SW 1271 (cell line): ENCODE measurements around the gene METRNL.
A peak's percentile ranks its signal among the peaks of the same experiment; 100 is the strongest.

Experiments
- DNase-seq, 2 experiments: peaks; one replicate each; lab custom pipeline; 2025; lab: John Stamatoyannopoulos, UW

Gene METRNL

GRCh38 chr17:83092186-83092585 lies 12.8 kb downstream of the METRNL start:
- no peak for DNase-seq

GRCh38 chr17:83092931-83093330 lies 13.5 kb downstream of the METRNL start:
- DNase-seq, result no peak

GRCh38 chr17:83093506-83093905 lies 14.1 kb downstream of the METRNL start:
- no peak for DNase-seq

DNA sequence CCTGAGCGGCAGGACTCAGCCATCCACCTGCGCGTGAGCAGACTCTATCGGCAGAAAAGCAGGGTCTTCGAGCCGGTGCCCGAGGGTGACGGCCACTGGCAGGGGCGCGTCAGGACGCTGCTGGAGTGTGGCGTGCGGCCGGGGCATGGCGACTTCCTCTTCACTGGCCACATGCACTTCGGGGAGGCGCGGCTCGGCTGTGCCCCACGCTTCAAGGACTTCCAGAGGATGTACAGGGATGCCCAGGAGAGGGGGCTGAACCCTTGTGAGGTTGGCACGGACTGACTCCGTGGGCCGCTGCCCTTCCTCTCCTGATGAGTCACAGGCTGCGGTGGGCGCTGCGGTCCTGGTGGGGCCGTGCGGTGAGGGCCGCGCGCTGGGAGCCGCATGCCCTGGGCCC lies 14.9 kb downstream of the METRNL start:
- DNase-seq, result no peak

DNA sequence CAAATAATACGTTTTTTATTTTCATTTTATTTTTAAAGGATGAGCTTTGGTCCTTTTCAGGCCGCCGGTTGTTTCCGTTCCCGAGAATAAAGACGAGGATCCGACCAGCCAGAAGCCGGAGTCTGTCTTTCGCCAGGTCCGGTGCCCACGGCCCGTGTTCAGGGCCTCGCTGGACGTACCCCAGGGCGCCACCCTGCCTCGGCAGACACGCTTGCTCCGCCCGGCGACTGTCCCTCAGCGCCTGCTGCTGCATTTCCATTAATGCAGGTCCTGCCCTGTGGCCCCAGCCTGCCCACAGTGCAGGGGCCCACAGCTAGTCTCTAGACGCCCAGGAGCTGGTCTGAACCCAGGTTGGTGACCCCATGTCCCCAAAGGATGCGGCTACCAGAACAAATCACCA lies 15.6 kb downstream of the METRNL start:
- no peak for DNase-seq

- no peak for DNase-seq
Measured at GRCh38 chr17:83096401-83097224, 17.2 kb downstream of the METRNL start.

- DNase-seq, result no peak
Measured at GRCh38 chr17:83097831-83098230, 18.4 kb downstream of the METRNL start.

DNA sequence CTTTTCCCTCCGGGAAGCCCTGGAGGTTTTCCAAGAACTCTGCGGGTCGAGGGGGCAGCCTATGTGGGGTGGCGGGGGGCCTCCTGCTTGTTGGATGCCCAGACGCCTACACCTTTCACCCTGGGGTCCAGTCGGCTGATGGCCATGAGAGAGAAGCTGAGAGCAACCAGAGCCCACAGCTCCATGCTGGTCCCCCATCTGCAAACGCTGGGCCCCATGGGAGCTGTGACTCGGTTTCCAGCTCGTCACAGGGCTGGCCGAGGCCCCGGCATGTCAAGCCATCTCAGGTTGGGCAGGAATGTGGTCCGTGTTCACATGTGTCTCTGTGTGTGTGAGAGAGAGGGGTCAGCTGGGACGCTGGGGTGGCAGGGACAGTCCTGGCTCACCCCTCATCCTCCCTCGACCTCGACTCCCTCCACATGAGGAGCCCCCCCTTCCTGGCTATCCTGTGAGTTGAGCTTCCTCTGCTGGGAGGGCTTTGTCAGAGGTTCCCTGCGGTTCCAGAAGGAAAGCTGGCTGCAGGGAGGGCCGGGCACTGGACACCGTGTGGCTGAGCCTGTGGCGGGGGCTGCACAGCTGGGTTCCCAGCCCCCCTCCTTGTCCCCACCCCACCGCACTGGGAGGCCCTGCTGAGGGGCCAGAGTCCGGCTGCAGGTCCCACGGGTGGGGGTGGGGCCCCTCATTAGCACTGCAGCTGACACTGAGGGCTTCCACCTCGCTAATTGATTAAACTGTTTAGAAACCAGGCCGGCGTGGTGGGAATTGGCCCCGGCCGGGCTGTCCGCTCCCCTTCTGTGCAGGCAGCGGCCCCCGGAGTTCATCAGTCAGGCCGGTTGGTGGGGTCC lies 19.1 kb downstream of the METRNL start:
- DNase-seq, result no peak

- no peak for DNase-seq
Measured at GRCh38 chr17:83099086-83099555, 19.7 kb downstream of the METRNL start.

DNA sequence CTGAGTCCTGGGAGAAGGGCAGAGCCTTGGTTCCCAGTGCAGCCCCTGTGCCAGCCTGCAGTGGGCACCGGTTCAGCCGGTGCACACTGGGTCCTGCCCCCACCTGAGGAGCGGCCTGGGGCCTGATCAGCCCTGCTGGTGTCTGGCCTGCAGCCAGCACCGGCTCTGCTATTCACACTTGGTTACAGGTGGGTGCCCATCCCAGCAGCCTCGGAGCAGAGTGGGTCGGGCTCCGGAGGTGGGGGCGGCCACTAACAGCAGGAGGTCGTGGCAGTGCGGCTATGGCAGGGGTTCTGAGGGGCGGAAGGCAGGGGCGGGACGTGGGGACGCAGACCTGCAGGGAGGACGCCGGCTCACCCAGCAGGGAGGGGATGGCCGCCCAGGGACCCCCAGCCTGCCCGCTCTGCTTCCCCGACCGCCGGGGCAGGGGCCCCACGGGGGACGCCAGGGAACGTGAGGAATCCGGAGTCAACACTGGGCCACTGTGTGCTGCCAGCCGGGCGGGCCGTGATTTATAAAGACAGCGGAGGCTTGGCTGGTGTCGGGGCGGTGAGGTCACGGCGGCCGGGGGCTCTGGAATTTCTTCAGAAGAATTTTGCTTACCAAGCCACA lies 20.3 kb downstream of the METRNL start:
- no peak for DNase-seq

GRCh38 chr17:83100220-83100852 lies 20.9 kb downstream of the METRNL start:
- no peak for DNase-seq

DNA sequence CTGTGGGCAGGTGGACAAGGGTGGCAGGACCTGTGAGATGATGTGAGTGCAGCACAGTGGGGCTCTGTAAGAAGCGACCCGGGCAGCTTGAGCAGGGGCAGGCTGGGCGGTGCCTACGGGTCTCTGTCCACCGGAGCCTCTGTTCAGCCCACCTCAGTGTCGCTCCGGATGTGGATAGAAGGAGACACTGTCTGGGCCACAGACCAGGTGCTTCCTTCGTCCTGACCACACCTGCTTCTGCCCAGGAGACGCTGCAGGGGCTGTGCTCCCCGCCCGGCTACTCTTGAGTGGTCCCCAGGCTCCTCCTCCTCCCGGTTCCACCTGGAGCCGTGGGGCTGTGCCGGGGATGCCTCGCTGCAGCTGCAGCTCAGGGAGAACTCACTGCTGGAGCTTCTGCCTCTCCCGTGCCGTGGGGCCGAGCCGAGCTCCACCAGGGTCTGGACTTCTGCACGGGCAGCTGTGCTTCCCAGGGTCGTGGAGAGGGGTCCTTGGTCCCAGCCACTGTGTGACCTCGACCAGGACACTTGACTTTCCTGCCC lies 21.5 kb downstream of the METRNL start:
- DNase-seq, result no peak

GRCh38 chr17:83101805-83102480 lies 22.5 kb downstream of the METRNL start:
- DNase-seq, result no peak

GRCh38 chr17:83103200-83103942 lies 24.0 kb downstream of the METRNL start:
- peak; percentile 37 to 76 for DNase-seq

- no peak for DNase-seq
Measured at GRCh38 chr17:83103943-83104311, 24.5 kb downstream of the METRNL start.

DNA sequence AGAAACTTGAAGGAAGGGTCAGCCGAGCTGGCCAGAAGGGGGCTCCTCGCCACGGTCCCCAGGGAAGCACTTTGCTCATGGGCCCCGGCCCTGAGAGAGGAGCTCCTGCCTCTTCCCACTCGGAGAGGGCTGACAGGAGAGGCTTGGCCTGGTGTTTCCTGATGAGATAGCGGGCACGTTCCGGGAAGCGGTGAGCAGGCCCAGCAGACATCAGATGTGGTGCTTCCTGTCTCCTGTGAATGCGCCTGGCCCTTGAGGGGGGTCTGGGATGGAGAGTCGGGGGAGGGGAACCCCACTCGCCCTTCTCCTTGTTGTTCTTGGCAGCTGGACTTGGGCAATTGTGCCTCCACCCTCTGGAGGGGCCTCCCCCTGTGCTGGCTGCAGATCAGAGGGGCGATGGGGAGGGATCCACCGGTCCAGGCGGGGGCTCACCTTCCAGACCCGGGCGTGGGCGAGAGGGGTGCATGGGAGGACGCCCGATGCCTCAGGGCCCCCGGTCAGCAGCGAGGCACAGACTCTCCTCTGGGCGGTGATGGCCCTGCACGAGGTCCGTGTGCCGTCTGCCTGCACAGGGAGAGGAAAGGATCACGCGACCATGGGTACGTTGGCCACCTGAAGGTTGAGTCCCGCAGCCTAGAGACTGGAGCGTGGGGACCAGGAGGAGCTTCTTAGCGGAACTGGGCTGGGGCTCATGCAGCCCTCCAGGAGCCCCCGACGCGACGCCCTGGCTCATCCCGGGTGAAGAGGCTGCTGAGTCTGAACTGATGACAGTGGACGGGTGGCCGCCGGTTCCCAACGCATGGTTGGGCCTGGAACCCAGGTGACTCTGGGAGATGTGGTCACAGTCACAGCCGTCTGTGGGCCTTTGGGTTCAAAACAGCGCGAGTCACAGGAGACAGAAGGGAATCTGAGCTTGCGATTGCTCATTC lies 25.4 kb downstream of the METRNL start:
- no peak for DNase-seq

DNA sequence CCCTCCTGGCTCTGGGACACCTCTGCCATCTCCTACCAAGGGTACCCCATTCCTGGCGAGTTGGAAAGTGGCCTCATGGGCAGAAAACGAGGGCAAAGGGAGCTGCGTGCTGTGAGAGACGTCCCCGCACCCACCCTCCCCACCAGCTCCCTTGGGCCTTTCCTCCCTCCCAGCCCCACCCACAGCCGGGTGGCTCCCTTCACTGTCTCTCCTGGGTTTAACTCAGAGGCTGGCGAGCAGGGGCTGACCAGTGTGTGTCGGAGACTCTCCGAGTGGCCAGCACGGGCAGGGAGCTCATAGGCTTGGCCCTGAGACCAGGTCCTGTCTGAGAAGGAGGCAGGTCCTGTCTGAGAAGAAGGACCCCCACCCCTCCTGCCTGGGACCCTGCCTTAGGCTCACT lies 26.1 kb downstream of the METRNL start:
- no peak for DNase-seq

DNA sequence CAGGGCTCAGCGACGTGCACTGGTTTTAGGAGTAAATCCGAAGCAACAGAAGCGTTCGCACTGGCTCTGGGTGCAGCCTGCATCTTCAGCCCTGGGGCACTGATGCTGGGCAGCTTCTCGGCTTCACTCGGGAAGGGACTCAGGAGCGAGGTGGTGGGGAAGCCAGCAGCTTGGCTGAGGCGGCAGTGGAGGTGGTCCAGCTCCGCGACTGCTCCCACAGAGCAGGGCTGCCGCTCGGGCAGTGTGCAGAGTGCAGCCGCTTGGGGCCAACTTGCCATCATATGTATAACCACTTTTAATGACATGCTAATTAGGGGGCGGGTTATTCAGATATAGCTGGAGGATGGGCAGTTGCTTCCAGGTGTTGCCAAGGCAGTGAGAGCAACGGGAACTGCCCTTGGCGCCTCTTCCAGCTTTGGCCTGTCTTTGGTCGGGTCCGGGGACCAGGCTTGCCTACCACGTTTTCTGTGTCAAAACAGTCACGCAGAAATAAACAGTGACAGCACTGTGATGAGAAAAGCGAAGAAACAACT lies 26.7 kb downstream of the METRNL start:
- DNase-seq, result no peak
